HK-2 (cell line): ENCODE results near the gene CACNA2D3.

Source experiments
- DNase-seq: peaks from one replicate; pipeline ENCODE4 v3.0.0-alpha.2; 2018; ENCODE audit not compliant: unreplicated experiment

CACNA2D3 gene

GRCh38 chr3:54676087-54676486 is 553.7 kb downstream of the CACNA2D3 start:
- no peak for DNase-seq

DNA sequence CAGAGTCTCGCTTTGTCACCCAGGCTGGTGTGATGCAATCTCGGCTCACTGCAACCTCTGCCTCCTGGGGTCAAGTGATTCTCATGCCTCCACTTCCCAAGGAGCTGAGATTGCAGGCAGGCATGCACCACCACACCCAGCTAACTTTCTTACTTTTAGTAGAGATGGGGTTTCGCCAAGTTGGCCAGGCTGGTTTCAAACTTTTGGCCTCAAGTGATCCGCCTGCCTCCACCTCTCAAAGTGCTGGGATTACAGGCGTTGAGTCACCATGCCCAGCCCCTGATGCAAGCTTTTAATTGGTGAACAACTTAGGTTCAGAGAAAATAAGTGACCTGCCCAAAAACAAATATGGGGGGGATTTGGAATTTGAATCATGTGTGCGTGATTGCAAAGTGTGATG is 559.4 kb downstream of the CACNA2D3 start:
- no peak for DNase-seq

GRCh38 chr3:54685213-54685612 is 562.9 kb downstream of the CACNA2D3 start:
- DNase-seq = no peak

DNA sequence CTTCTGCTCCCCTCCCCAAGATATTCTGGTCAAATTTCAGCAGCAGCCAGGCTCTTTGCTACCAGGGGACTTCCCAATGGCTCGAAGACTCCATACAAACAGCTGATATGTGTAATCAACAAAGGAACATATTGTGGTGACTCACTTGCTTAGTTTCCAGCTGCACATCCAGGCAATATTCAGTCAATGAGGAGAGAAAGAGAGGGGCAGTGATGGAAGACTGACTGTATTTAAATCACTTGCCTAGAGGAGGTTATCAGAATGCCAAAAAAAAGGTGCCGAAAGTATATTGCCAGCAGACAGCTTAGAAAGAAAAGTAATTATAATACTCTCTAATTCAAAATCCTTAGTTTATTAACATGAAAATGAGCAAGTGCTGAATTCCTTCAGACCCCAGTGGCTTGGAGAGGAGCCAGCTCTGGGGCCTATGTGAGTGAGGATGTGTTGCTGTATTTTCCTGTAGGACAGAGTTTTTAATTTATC is 569.0 kb downstream of the CACNA2D3 start:
- peak; percentile 4 for DNase-seq

GRCh38 chr3:54696313-54696712 is 574.0 kb downstream of the CACNA2D3 start:
- peak; percentile 3 for DNase-seq

- DNase-seq = no peak
These were observed 575.7 kb downstream of the CACNA2D3 start for GRCh38 chr3:54698054-54698453.

GRCh38 chr3:54703923-54704322 is 581.6 kb downstream of the CACNA2D3 start:
- DNase-seq = no peak

- no peak for DNase-seq
These were observed 583.4 kb downstream of the CACNA2D3 start for GRCh38 chr3:54705730-54706129.

- no peak for DNase-seq
These were observed 584.4 kb downstream of the CACNA2D3 start for GRCh38 chr3:54706738-54707137.

DNA sequence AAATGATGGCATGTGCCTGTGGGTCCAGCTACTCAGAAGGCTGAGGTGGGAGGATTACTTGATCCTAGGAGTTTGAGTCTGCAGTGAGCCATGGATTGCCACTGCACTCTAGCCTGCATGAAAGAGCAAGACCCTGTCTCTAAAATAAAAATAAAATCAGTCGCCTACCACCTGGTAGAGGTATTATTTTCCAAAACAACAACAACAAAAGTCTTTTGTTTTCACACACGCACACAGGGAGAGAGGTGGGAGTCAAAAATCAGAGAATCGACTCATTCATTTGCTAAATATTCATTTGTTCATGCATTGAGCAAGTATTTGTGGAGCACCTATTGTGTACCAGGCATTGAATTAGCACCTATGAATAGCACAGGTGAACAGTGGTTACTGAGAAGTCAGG is 587.4 kb downstream of the CACNA2D3 start:
- no peak for DNase-seq

- DNase-seq = no peak
These were observed 588.6 kb downstream of the CACNA2D3 start for GRCh38 chr3:54710954-54711353.

- DNase-seq = no peak
These were observed 590.2 kb downstream of the CACNA2D3 start for GRCh38 chr3:54712539-54712938.

- DNase-seq = no peak
These were observed 590.7 kb downstream of the CACNA2D3 start for GRCh38 chr3:54713031-54713430.

- no peak for DNase-seq
These were observed 591.1 kb downstream of the CACNA2D3 start for GRCh38 chr3:54713455-54713854.

GRCh38 chr3:54714035-54714434 is 591.7 kb downstream of the CACNA2D3 start:
- no peak for DNase-seq

- DNase-seq = no peak
These were observed 595.2 kb downstream of the CACNA2D3 start for GRCh38 chr3:54717506-54717905.

GRCh38 chr3:54719914-54720313 is 597.6 kb downstream of the CACNA2D3 start:
- DNase-seq = no peak

DNA sequence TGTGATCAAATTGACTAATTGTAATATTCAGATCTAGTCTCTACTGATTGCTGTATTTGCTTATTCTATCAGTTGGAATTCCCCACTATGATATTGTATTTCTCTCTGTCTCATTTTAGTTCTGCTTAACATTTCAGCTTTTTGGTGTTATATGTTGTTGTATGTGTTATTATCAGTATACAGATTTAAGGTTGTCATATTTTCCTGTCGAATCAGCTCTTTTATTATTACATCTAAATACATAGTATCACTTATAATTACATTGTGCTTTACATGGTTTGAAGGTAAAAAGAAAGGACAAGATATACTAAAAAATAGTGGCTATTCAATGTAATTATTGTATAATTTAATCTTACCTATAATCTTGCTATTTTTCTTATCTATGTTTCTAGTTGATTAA is 598.3 kb downstream of the CACNA2D3 start:
- no peak for DNase-seq

GRCh38 chr3:54731732-54732445 is 609.5 kb downstream of the CACNA2D3 start:
- no peak for DNase-seq

GRCh38 chr3:54733106-54734006 is 611.0 kb downstream of the CACNA2D3 start:
- DNase-seq = no peak

GRCh38 chr3:54736459-54736858 is 614.1 kb downstream of the CACNA2D3 start:
- no peak for DNase-seq

- DNase-seq = no peak
These were observed 621.4 kb downstream of the CACNA2D3 start for GRCh38 chr3:54743755-54744154.

GRCh38 chr3:54744291-54744690 is 621.9 kb downstream of the CACNA2D3 start:
- DNase-seq = no peak
